IMR-90 (cell line): ENCODE measurements around the gene AANAT. TPM values are rescaled to one million over a fixed set of nuclear protein-coding genes. Genes with fewer than 3 reads are reported as not detected.

Experiments used
- ATAC-seq: fragments of 200-7000 bp; cut with Tn5 transposase; 2 replicates; pipeline ENCODE4 v1.9.1; 2020; ENCODE audit warnings: low read depth, mild to moderate bottlenecking, moderate library complexity
- BruUV-seq: library from RNA; stranded (reverse); fragments of 400-500 nt; replicated peaks from 2 replicates; lab custom pipeline; 2021; lab: Mats Ljungman, UMichigan
- CTCF ChIA-PET: fragments of 300-600 bp; formaldehyde crosslinking; extraction: SDS; loops from one replicate; lab custom pipeline; 2021; ENCODE audit warnings: antibody characterized with exemption; lab: Yijun Ruan, JAX
- POLR2A ChIA-PET: fragments of 300-600 bp; sonication (Branson Sonifier 250); formaldehyde crosslinking; loops from one replicate; lab custom pipeline; 2022; ENCODE audit warnings: antibody characterized with exemption; ENCODE audit not compliant: unreplicated experiment; lab: Charles Lee
- DNase-seq: peaks from one replicate; pipeline ENCODE4 v3.0.0; 2013
- H2AFZ ChIP-seq: replicated peaks from 2 replicates; pipeline ENCODE3; 2013; ENCODE audit warnings: low read length, mild to moderate bottlenecking; ENCODE audit not compliant: poor library complexity
- H2AK5ac ChIP-seq: 2 replicates; pipeline ENCODE4 v1.6.1; 2013; ENCODE audit warnings: low read depth, low read length, inconsistent platforms
- H2AK9ac ChIP-seq: replicated peaks from 2 replicates; pipeline ENCODE3; 2013; ENCODE audit warnings: mild to moderate bottlenecking, low read depth, low read length, moderate library complexity; ENCODE audit not compliant: poor library complexity
- H2BK120ac ChIP-seq: 2 replicates; pipeline ENCODE4 v1.6.1; 2013; ENCODE audit warnings: low read depth, low read length, inconsistent platforms
- H2BK15ac ChIP-seq: 3 replicates; pipeline ENCODE4 v1.6.1; 2013; ENCODE audit warnings: low read depth, low read length, inconsistent platforms
- H2BK20ac ChIP-seq: 2 replicates; pipeline ENCODE4 v1.6.1; 2013; ENCODE audit warnings: low read depth, mild to moderate bottlenecking, inconsistent platforms, low read length, moderate library complexity
- H2BK5ac ChIP-seq: 2 replicates; pipeline ENCODE4 v1.6.1; 2013; ENCODE audit warnings: mild to moderate bottlenecking, low read depth, low read length, inconsistent platforms; ENCODE audit not compliant: poor library complexity, severe bottlenecking
- H3K14ac ChIP-seq: replicated peaks from 2 replicates; pipeline ENCODE4 v1.6.1; 2013; ENCODE audit warnings: low read depth, low read length, inconsistent platforms
- H3K18ac ChIP-seq: 2 replicates; pipeline ENCODE4 v1.6.1; 2013; ENCODE audit warnings: low read depth, low read length, control low read depth
- H3K23ac ChIP-seq: 2 replicates; pipeline ENCODE4 v1.6.1; 2013; ENCODE audit warnings: low read depth, low read length, inconsistent platforms
- H3K27ac ChIP-seq: 2 replicates; pipeline ENCODE4 v1.5.1; 2013; ENCODE audit warnings: mild to moderate bottlenecking, control low read depth, low read length; ENCODE audit not compliant: insufficient read depth
- H3K27me3 ChIP-seq: 2 replicates; pipeline ENCODE4 v1.6.1; 2013; ENCODE audit warnings: low read length; ENCODE audit not compliant: control insufficient read depth, insufficient read depth
- H3K36me3 ChIP-seq: 2 replicates; pipeline ENCODE4 v1.6.1; 2013; ENCODE audit warnings: low read length, mixed read lengths; ENCODE audit not compliant: control insufficient read depth, insufficient read depth
- H3K4ac ChIP-seq: 2 replicates; pipeline ENCODE4 v1.6.1; 2013; ENCODE audit warnings: low read depth, low read length, inconsistent platforms
- H3K4me1 ChIP-seq: 2 replicates; pipeline ENCODE4 v1.6.1; 2013; ENCODE audit warnings: low read length, mixed read lengths; ENCODE audit not compliant: control insufficient read depth, insufficient read depth
- H3K4me2 ChIP-seq: 2 replicates; pipeline ENCODE4 v1.6.1; 2013; ENCODE audit warnings: low read depth, mild to moderate bottlenecking, control low read depth, low read length, moderate library complexity
- H3K4me3 ChIP-seq: 2 replicates; pipeline ENCODE4 v1.5.1; 2013; ENCODE audit warnings: low read depth, mild to moderate bottlenecking, control low read depth, low read length, moderate library complexity; ENCODE audit not compliant: insufficient read depth
- H3K56ac ChIP-seq: 2 replicates; pipeline ENCODE4 v1.6.1; 2013; ENCODE audit warnings: low read length, inconsistent platforms; ENCODE audit not compliant: insufficient read depth; ENCODE audit errors: extremely low read depth
- H3K79me1 ChIP-seq, 2 experiments: 2 replicates each; pipeline ENCODE4 v1.6.1; 2013; ENCODE audit warnings: low read length in 2 of 2, inconsistent platforms in 1 of 2, low read depth in 1 of 2
- H3K9ac ChIP-seq: 2 replicates; pipeline ENCODE4 v1.6.1; 2013; ENCODE audit warnings: low read depth, low read length, control low read depth
- H3K9me1 ChIP-seq: 2 replicates; pipeline ENCODE4 v1.6.1; 2013; ENCODE audit warnings: low read length, inconsistent platforms; ENCODE audit not compliant: insufficient read depth
- H3K9me3 ChIP-seq: 2 replicates; pipeline ENCODE4 v1.6.1; 2013; ENCODE audit warnings: low read length; ENCODE audit not compliant: control insufficient read depth, insufficient read depth
- H4K20me1 ChIP-seq: 2 replicates; pipeline ENCODE4 v1.6.1; 2013; ENCODE audit warnings: low read length, inconsistent platforms; ENCODE audit not compliant: insufficient read depth
- H4K5ac ChIP-seq: 2 replicates; pipeline ENCODE4 v1.6.1; 2013; ENCODE audit warnings: mild to moderate bottlenecking, low read depth, low read length, control low read depth
- H4K8ac ChIP-seq, 2 experiments: 2 replicates each; pipeline ENCODE4 v1.6.1; 2013; ENCODE audit warnings: low read depth in 2 of 2, low read length in 2 of 2, control low read depth in 1 of 2, inconsistent platforms in 1 of 2
- H4K91ac ChIP-seq: 2 replicates; pipeline ENCODE4 v1.6.1; 2013; ENCODE audit warnings: low read depth, low read length, inconsistent platforms; ENCODE audit not compliant: insufficient read depth
- CHD1 ChIP-seq: IDR thresholded peaks from 2 replicates; pipeline ENCODE4 v1.6.1; 2012; ENCODE audit warnings: low read depth, low read length, improper control_type of control experiment
- MAFK ChIP-seq: IDR thresholded peaks from 2 replicates; pipeline ENCODE4 v1.6.1; 2012; ENCODE audit warnings: low read depth, low read length, improper control_type of control experiment
- MAZ ChIP-seq: IDR thresholded peaks from 2 replicates; pipeline ENCODE4 v1.6.1; 2012; ENCODE audit warnings: low read depth, mild to moderate bottlenecking, low read length, improper control_type of control experiment, moderate library complexity, borderline replicate concordance
- MXI1 ChIP-seq: IDR thresholded peaks from 2 replicates; pipeline ENCODE4 v1.6.1; 2012; ENCODE audit warnings: low read depth, mild to moderate bottlenecking, low read length, moderate library complexity, borderline replicate concordance
- POLR2A ChIP-seq: IDR thresholded peaks from 2 replicates; pipeline ENCODE4 v1.6.1; 2012; ENCODE audit warnings: mild to moderate bottlenecking, low read depth, low read length
- RAD21 ChIP-seq: IDR thresholded peaks from 2 replicates; pipeline ENCODE4 v1.6.1; 2012; ENCODE audit warnings: low read length, improper control_type of control experiment
- RFX5 ChIP-seq: IDR thresholded peaks from 2 replicates; pipeline ENCODE4 v1.8.0; 2012; ENCODE audit warnings: low read depth, mild to moderate bottlenecking, low read length, moderate library complexity
- WGBS, 2 experiments: methylation state at CpG; one replicate each; pipeline versions ENCODE4 v1.1.5 to v1.1.7; 2013; ENCODE audit warnings: missing lambda C conversion rate in 2 of 2; ENCODE audit not compliant: insufficient read length in 1 of 2; ENCODE audit errors: extremely low coverage in 2 of 2; 5-methylcytosine and 5-hydroxymethylcytosine counted together
- dilution Hi-C: fragments of 300-500 bp; cut with HindIII; formaldehyde crosslinking; loops from one replicate; pipeline ENCODE4 v1.14.3; 2018; ENCODE audit warnings: low sequenced_read_pairs; ENCODE audit not compliant: unreplicated experiment
- in situ Hi-C: fragments of 300-500 bp; cut with MboI; formaldehyde crosslinking; loops from 3 replicates; pipeline ENCODE4 v1.14.3; 2019; ENCODE audit warnings: low sequenced_read_pairs, inconsistent platforms, mixed read lengths
- intact Hi-C: fragments of 100-400 bp; cut with micrococcal nuclease; formaldehyde crosslinking; loops from 2 replicates; pipeline ENCODE4 v1.10.0; 2022
- polyA plus RNA-seq, 3 experiments: library from polyadenylated mRNA; depleted of rRNA; stranded (reverse); fragments of >200 nt; gene quantifications; 2 replicates each; pipeline ENCODE4 v1.2.3, GENCODE V29; 2012; ENCODE audit warnings: low replicate concordance in 1 of 3
- total RNA-seq: library from RNA; depleted of rRNA; stranded (reverse); fragments of >200 nt; gene quantifications from 2 replicates; pipeline ENCODE4 v1.2.3, GENCODE V29; 2012
- TF ChIP-seq, protein P1 (sequence below): conservative IDR thresholded peaks from 2 replicates; pipeline ENCODE4 v1.5.1; 2012; ENCODE audit warnings: mild to moderate bottlenecking, low read depth, low read length, improper control_type of control experiment

Gene AANAT
- total and polyA plus RNA-seq, 2 of the 4 experiments (the other 2 are of a cell fraction), result 0.21 TPM; not detected in 1

- no peak overlapping the region for H2BK15ac ChIP-seq
- no TSS peak for BruUV-seq
- H2AK5ac ChIP-seq, result no peak overlapping the region
- no peak overlapping the region for H2BK120ac ChIP-seq
- no peak overlapping the region for H4K91ac ChIP-seq
- no peak for TF ChIP-seq MAZ
- no peak for TF ChIP-seq POLR2A
- no peak for TF ChIP-seq CHD1
- no peak for TF ChIP-seq RFX5
- no peak for TF ChIP-seq MXI1
- TF ChIP-seq RAD21, result no peak
- TF ChIP-seq, protein P1, sequence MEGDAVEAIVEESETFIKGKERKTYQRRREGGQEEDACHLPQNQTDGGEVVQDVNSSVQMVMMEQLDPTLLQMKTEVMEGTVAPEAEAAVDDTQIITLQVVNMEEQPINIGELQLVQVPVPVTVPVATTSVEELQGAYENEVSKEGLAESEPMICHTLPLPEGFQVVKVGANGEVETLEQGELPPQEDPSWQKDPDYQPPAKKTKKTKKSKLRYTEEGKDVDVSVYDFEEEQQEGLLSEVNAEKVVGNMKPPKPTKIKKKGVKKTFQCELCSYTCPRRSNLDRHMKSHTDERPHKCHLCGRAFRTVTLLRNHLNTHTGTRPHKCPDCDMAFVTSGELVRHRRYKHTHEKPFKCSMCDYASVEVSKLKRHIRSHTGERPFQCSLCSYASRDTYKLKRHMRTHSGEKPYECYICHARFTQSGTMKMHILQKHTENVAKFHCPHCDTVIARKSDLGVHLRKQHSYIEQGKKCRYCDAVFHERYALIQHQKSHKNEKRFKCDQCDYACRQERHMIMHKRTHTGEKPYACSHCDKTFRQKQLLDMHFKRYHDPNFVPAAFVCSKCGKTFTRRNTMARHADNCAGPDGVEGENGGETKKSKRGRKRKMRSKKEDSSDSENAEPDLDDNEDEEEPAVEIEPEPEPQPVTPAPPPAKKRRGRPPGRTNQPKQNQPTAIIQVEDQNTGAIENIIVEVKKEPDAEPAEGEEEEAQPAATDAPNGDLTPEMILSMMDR, result no peak
- TF ChIP-seq MAFK, result no peak
- no peak overlapping the region for H2BK5ac ChIP-seq
- 93% methylated on average over 7 of the region's 11 CpGs; no CpG with 5 or more reads in 1 of the 2 experiments for WGBS, 2 experiments
- dilution Hi-C loops, result no loop called here
- H3K27ac ChIP-seq, result no peak overlapping the region
- H3K4ac ChIP-seq, result no peak overlapping the region
- no peaks in the 10 kb centered on the region for H3K4me1 ChIP-seq
- in situ Hi-C loops, result no loop called here
- no peak overlapping the region for H4K5ac ChIP-seq
- H4K8ac ChIP-seq, result no peak overlapping the region
- ChIA-PET POLR2A (no interaction called here), CTCF (no interaction called here)
- no peak overlapping the region for H3K18ac ChIP-seq
- H4K20me1 ChIP-seq, result no peaks in the 10 kb centered on the region
- no peak overlapping the region for H3K4me3 ChIP-seq
- no peak for ATAC-seq
- H3K36me3 ChIP-seq, result no peaks in the 10 kb centered on the region; the same call in 1 of the 2 replicates
- no peak overlapping the region for H3K14ac ChIP-seq
- H2BK20ac ChIP-seq, result no peak overlapping the region
- H2AK9ac ChIP-seq, result no peak overlapping the region
- no peaks in the 10 kb centered on the region for H3K79me1 ChIP-seq
- intact Hi-C loops, result no loop called here
- no peak overlapping the region for H2AFZ ChIP-seq
- 0 out of 2 replicates have a peak, but pooled peaks cover 1% of the 10 kb centered on the region for H3K27me3 ChIP-seq
- H3K56ac ChIP-seq, result no peak overlapping the region
- no peaks in the 10 kb centered on the region for H3K9me3 ChIP-seq
- H3K9me1 ChIP-seq, result peaks cover under 1% of the 10 kb centered on the region; the same call in 1 of the 2 replicates
- no peak for DNase-seq
- no peak overlapping the region for H3K4me2 ChIP-seq
- H3K23ac ChIP-seq, result no peak overlapping the region
- H3K9ac ChIP-seq, result no peak overlapping the region
Observed at GRCh38 chr17:76472726-76473125, 5.3 kb downstream of the AANAT start.
